GM21717 (cell line): Measurements from ENCODE around the gene CHPT1.

Experiments used
- ATAC-seq: cut with Tn5 transposase; IDR thresholded peaks from one replicate; pipeline ENCODE4 v1.9.1; 2021; ENCODE audit warnings: mild to moderate bottlenecking, moderate library complexity; ENCODE audit not compliant: unreplicated experiment

Gene CHPT1

DNA sequence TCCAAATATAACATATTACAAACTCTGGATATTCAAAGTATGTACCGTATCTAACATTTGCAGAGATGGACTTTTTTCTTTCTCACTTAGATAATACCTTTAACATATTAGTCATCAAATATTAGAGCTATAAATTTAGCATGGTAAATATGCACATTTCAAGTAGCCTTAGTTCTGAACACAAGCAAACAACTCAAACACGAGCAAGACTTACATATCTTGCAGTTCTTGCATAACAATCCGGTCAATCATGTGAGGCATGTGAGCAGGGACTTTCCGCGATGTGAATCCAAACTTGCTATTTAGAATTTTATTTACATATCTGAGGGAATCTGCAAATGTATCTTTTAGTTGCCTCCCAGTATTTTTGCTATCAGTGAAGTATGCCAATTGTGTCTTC lies 63.9 kb downstream of the CHPT1 start:
- no peak for ATAC-seq

- no peak for ATAC-seq
Measured at GRCh38 chr12:101761781-101762180, 64.3 kb downstream of the CHPT1 start.

DNA sequence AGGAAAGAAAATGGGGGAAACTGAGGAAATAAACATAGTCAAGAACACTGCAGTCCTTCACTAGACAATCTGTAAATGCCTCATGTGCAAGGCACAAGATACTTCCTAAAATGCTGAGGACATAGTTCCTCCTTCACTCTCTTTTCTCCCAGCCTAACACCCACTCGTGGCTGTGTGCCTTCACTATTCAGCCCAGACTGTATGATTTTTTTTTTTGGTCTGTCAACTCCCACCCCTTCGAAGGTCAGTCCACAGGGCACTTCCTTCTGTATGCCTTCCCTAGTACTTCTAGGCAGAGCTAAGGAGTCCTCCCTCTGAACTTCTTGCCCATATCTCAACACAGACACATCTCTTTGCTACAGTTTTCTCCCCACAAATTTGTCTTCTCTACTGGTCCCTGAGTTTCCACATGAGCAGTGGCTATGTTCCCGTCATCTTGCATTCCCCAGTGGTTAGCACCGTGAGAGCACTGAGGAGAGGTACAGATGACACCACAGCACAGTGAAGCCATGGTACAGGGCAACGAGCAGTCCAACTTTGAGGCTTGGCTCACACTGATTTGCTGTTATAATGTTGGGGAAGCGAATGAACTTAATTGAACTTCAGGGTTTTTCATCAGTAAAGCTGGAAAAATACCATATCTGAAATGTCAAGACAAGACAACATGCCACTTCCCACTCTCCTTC lies 65.9 kb downstream of the CHPT1 start:
- no peak for ATAC-seq

GRCh38 chr12:101764051-101764792 lies 66.8 kb downstream of the CHPT1 start:
- no peak for ATAC-seq

- ATAC-seq, result no peak
Measured at GRCh38 chr12:101767537-101767936, 70.1 kb downstream of the CHPT1 start.

DNA sequence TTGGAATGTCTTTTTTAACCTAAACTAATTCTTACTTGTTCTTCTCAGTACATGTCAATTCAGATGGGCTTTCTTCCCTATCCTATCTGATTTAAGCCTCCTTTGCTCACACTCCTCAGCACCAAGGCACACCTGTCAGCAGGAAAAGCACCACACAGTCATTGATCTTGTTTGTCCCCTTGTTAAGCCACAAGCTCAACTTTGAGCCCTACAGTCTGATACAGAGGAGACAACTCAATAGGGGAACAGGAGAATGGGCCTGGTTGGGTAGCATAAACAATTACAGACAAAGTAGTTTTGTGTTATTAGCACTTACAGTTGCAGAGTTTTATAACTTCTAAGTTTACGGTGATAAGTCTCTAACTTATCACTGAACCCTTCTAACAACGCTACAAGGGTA lies 71.3 kb downstream of the CHPT1 start:
- no peak for ATAC-seq

- ATAC-seq, result no peak
Measured at GRCh38 chr12:101769865-101770264, 72.4 kb downstream of the CHPT1 start.

DNA sequence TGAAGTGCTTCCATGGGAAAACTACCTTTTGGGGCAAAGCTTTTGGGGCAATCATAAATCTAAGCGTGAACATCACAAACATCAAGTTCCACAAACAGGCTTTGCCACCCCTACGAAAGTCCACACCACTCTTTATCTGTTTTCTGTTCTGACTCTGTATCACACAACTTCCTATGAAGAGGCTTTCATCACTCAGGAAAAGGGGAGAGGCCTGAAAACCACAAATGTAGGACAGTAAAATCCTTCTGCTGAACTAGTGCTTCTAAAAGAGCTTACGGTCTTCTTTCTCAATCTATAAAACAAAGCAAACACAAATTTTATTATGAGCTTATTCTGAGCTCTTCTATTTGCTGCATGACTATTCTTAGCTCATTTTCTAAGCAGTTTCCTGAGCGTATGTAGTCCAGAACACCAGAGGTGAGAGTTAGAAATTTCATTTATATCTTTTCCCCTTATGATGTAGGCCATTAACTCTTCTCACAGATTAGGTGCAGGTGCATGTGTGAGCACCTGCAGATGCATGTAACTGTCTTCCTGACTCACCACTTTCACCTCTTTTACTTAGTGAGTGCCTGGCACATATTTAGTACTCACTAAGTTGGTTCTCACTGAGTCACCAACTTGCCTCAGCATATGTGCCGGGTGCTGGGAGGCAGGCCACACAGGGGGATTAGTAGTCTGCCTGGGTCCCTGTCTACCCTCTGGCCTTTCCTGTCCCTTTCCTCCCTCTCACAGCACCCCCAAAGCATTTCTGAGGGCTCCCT lies 74.8 kb downstream of the CHPT1 start:
- ATAC-seq, result no peak

GRCh38 chr12:101773650-101774162 lies 76.3 kb downstream of the CHPT1 start:
- peak; percentile 76 for ATAC-seq

DNA sequence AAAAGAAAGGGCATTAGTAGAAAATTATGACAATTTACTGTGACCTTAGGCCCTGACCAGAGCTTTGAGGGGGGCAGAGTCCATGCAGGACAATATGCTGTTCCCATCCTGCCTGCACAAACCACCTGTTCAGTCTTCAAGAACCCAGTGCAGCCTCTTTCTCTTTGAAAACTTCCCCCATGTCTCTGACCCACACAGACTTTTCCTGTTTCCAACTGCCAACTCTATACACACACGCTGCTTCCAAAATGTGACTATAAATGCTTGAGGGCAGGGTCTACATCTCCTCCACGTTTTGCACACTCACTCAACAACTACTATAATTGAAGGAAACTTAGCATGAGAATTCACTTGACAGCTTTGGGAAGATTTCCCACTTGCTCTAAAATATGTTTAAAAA lies 78.4 kb downstream of the CHPT1 start:
- no peak for ATAC-seq

GRCh38 chr12:101777485-101777884 lies 80.0 kb downstream of the CHPT1 start:
- ATAC-seq, result no peak

GRCh38 chr12:101777978-101778377 lies 80.5 kb downstream of the CHPT1 start:
- no peak for ATAC-seq
